HG02884 (cell line): Measurements from ENCODE around the gene PID1.

Experiments used
- ATAC-seq: cut with Tn5 transposase; IDR thresholded peaks from one replicate; pipeline ENCODE4 v1.9.1; 2021; ENCODE audit warnings: mild to moderate bottlenecking, moderate library complexity; ENCODE audit not compliant: unreplicated experiment

PID1 gene

GRCh38 chr2:229261599-229261998 lies 9.5 kb downstream of the PID1 start:
- no peak for ATAC-seq

- ATAC-seq: no peak
Observed at GRCh38 chr2:229261076-229261475, 10.0 kb downstream of the PID1 start.

- no peak for ATAC-seq
Observed at GRCh38 chr2:229257985-229258384, 13.1 kb downstream of the PID1 start.

GRCh38 chr2:229256376-229256775 lies 14.7 kb downstream of the PID1 start:
- ATAC-seq: no peak

- ATAC-seq: no peak
Observed at GRCh38 chr2:229254206-229254605, 16.9 kb downstream of the PID1 start.

- no peak for ATAC-seq
Observed at GRCh38 chr2:229252996-229253395, 18.1 kb downstream of the PID1 start.

- ATAC-seq: no peak
Observed at GRCh38 chr2:229252280-229252679, 18.8 kb downstream of the PID1 start.

- ATAC-seq: no peak
Observed at GRCh38 chr2:229249536-229249935, 21.6 kb downstream of the PID1 start.

- no peak for ATAC-seq
Observed at GRCh38 chr2:229246334-229246733, 24.8 kb downstream of the PID1 start.

GRCh38 chr2:229244975-229245374 lies 26.1 kb downstream of the PID1 start:
- no peak for ATAC-seq

- ATAC-seq: no peak
Observed at GRCh38 chr2:229243890-229244560, 27.1 kb downstream of the PID1 start.

GRCh38 chr2:229240984-229241491 lies 30.0 kb downstream of the PID1 start:
- ATAC-seq: no peak

- ATAC-seq: no peak
Observed at GRCh38 chr2:229239021-229239420, 32.1 kb downstream of the PID1 start.

GRCh38 chr2:229237270-229237669 lies 33.8 kb downstream of the PID1 start:
- no peak for ATAC-seq

GRCh38 chr2:229235131-229235914 lies 35.8 kb downstream of the PID1 start:
- ATAC-seq: no peak

- ATAC-seq: no peak
Observed at GRCh38 chr2:229231885-229232284, 39.2 kb downstream of the PID1 start.

GRCh38 chr2:229231328-229231868 lies 39.7 kb downstream of the PID1 start:
- ATAC-seq: no peak

- ATAC-seq: no peak
Observed at GRCh38 chr2:229230911-229231310, 40.2 kb downstream of the PID1 start.

GRCh38 chr2:229230256-229230655 lies 40.8 kb downstream of the PID1 start:
- no peak for ATAC-seq

- no peak for ATAC-seq
Observed at GRCh38 chr2:229226382-229226781, 44.7 kb downstream of the PID1 start.

GRCh38 chr2:229223107-229223506 lies 48.0 kb downstream of the PID1 start:
- ATAC-seq: no peak

GRCh38 chr2:229221641-229222040 lies 49.4 kb downstream of the PID1 start:
- ATAC-seq: no peak
